GM12892 (cell line): Measurements from ENCODE around the gene ARHGEF17.

Experiments
- POLR2A ChIP-seq: IDR thresholded peaks from 2 replicates; pipeline ENCODE4 v1.6.1; 2011; ENCODE audit warnings: low read depth, low read length, control low read depth
- POLR2AphosphoS5 ChIP-seq: IDR thresholded peaks from 2 replicates; pipeline ENCODE4 v1.6.1; 2011; ENCODE audit warnings: low read depth, low read length, control low read depth
- TAF1 ChIP-seq: IDR thresholded peaks from 2 replicates; pipeline ENCODE4 v1.6.1; 2011; ENCODE audit warnings: low read depth, mild to moderate bottlenecking, control low read depth, low read length, borderline replicate concordance

DNA sequence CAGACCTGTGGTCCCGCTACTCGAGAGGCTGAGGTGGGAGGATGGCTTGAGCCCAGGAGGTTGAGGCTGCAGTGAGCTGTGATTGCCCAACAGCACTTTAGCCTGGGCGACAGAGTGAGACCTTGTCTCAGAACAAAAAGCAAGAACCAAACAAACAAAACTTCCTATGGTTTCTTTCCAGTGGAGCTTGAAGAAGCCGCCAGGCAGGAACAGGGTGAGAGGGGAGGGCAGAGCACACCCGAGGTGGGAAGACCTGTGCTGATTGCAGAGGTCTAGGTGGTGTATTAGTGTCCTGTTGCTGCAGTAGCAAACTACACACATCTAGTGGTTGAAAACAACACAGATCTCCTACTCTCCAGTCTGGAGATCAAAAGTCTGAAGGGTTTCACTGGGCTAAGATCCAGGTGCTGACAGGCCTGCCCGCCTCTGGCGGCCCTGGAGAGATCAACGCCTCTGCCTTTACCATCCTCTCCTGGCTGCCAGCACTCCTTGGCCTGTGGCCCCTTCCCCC lies 10.5 kb downstream of the ARHGEF17 start:
- TF ChIP-seq POLR2A (no peak), POLR2AphosphoS5 (no peak), TAF1 (no peak)
